Activated CD4-positive, alpha-beta memory T cell treated with anti-CD3 and anti-CD28 coated beads for 36 hours (primary cell): ENCODE data around the gene OR6B2. TPM values are rescaled to one million over a fixed set of nuclear protein-coding genes. Genes with fewer than 3 reads are reported as not detected.

ENCODE experiments used
- CTCF ChIA-PET: fragments of 350-600 bp; sonication (Branson Sonifier 250); formaldehyde crosslinking; loops from one replicate; lab custom pipeline; 2021; ENCODE audit warnings: antibody characterized with exemption, inconsistent platforms; lab: Charles Lee
- POLR2A ChIA-PET: fragments of 350-600 bp; sonication (Branson Sonifier 250); formaldehyde crosslinking; loops from one replicate; lab custom pipeline; 2021; ENCODE audit warnings: antibody characterized with exemption; lab: Charles Lee
- DNase-seq: peaks from one replicate; pipeline ENCODE4 v3.0.0-alpha.2; 2020
- H3K27ac Mint-ChIP-seq: one replicate; pipeline ENCODE4 v1.8.0; 2021; ENCODE audit warnings: mixed read lengths
- H3K27me3 Mint-ChIP-seq: one replicate; pipeline ENCODE4 v1.8.0; 2021; ENCODE audit warnings: mixed read lengths
- H3K36me3 Mint-ChIP-seq: one replicate; pipeline ENCODE4 v1.8.0; 2021; ENCODE audit warnings: mixed read lengths
- H3K4me1 Mint-ChIP-seq: one replicate; pipeline ENCODE4 v1.8.0; 2021; ENCODE audit warnings: low read depth, mixed read lengths
- H3K4me3 Mint-ChIP-seq: one replicate; pipeline ENCODE4 v1.8.0; 2021; ENCODE audit warnings: mild to moderate bottlenecking, mixed read lengths
- H3K9me3 Mint-ChIP-seq: one replicate; pipeline ENCODE4 v1.8.0; 2021; ENCODE audit warnings: mixed read lengths
- intact Hi-C: fragments of 100-400 bp; cut with micrococcal nuclease; formaldehyde crosslinking; loops from one replicate; pipeline ENCODE4 v1.15.1; 2023
- total RNA-seq, 2 experiments: library from RNA; stranded (reverse); gene quantifications; one replicate each; pipeline ENCODE4 v1.2.3, GENCODE V29; 2021

OR6B2 gene
- total RNA-seq, 2 experiments from 2014 or later: not detected

- H3K4me3 Mint-ChIP-seq: no peak overlapping the region
- no peaks in the 10 kb centered on the region for H3K27me3 Mint-ChIP-seq
- H3K36me3 Mint-ChIP-seq: peaks cover 25% of the 10 kb centered on the region
- no peak overlapping the region for H3K27ac Mint-ChIP-seq
- POLR2A ChIA-PET: no interaction called here
- no peaks in the 10 kb centered on the region for H3K4me1 Mint-ChIP-seq
- no peak for DNase-seq
- CTCF ChIA-PET: interaction anchor here (0.8 to 1.9 kb wide), 4 partner anchors 15 to 58 kb away, joined by 3 to 19 read pairs (median 10); no protein-coding TSS in a partner anchor
- intact Hi-C loops: no loop called here
- no peaks in the 10 kb centered on the region for H3K9me3 Mint-ChIP-seq
Measured at GRCh38 chr2:239993291-239993690, 36.9 kb downstream of the OR6B2 start.

- H3K27me3 Mint-ChIP-seq: no peaks in the 10 kb centered on the region
- H3K4me1 Mint-ChIP-seq: no peaks in the 10 kb centered on the region
- peaks cover 33% of the 10 kb centered on the region for H3K36me3 Mint-ChIP-seq
- CTCF ChIA-PET: interaction anchor here (0.7 to 2.4 kb wide), 16 partner anchors 9 to 798 kb away, joined by 3 to 19 read pairs (median 4); no protein-coding TSS in a partner anchor
- DNase-seq: no peak
- POLR2A ChIA-PET: no interaction called here
- no peak overlapping the region for H3K27ac Mint-ChIP-seq
- no peaks in the 10 kb centered on the region for H3K9me3 Mint-ChIP-seq
- intact Hi-C loops: loop anchor here (2.0 kb wide), 2 partner anchors 57 to 955 kb away; no protein-coding TSS in a partner anchor
- no peak overlapping the region for H3K4me3 Mint-ChIP-seq
Measured at GRCh38 chr2:239991689-239992314, 38.4 kb downstream of the OR6B2 start.

GRCh38 chr2:239990966-239991365 lies 39.3 kb downstream of the OR6B2 start:
- Mint-ChIP-seq H3K36me3 (peaks cover 40% of the 10 kb centered on the region), H3K27me3 (no peaks in the 10 kb centered on the region), H3K4me3 (no peak overlapping the region), H3K9me3 (no peaks in the 10 kb centered on the region), H3K4me1 (no peaks in the 10 kb centered on the region), H3K27ac (no peak overlapping the region)
- intact Hi-C loops: loop anchor here (2.0 kb wide), 2 partner anchors 56 to 954 kb away; no protein-coding TSS in a partner anchor
- ChIA-PET CTCF (interaction anchor here (0.7 to 2.4 kb wide), 6 partner anchors 10 to 797 kb away, joined by 3 to 9 read pairs (median 6); no protein-coding TSS in a partner anchor), POLR2A (no interaction called here)
- DNase-seq: no peak

- H3K4me1 Mint-ChIP-seq: no peaks in the 10 kb centered on the region
- no peak for DNase-seq
- no peaks in the 10 kb centered on the region for H3K27me3 Mint-ChIP-seq
- intact Hi-C loops: no loop called here
- peaks cover 48% of the 10 kb centered on the region for H3K36me3 Mint-ChIP-seq
- ChIA-PET POLR2A (no interaction called here), CTCF (no interaction called here)
- no peak overlapping the region for H3K4me3 Mint-ChIP-seq
- H3K9me3 Mint-ChIP-seq: peaks cover 3% of the 10 kb centered on the region
- no peak overlapping the region for H3K27ac Mint-ChIP-seq
Measured at GRCh38 chr2:239985356-239985755, 44.9 kb downstream of the OR6B2 start.

- Mint-ChIP-seq H3K4me3 (no peak overlapping the region), H3K27ac (no peak overlapping the region), H3K9me3 (peaks cover 3% of the 10 kb centered on the region), H3K27me3 (no peaks in the 10 kb centered on the region), H3K4me1 (no peaks in the 10 kb centered on the region), H3K36me3 (peaks cover 43% of the 10 kb centered on the region)
- POLR2A ChIA-PET: no interaction called here
- CTCF ChIA-PET: interaction anchor here (1.5 kb wide), 1 partner anchor 50 kb away, joined by 4 read pairs; no protein-coding TSS in a partner anchor
- no peak for DNase-seq
- intact Hi-C loops: no loop called here
Measured at GRCh38 chr2:239984421-239985194, 45.6 kb downstream of the OR6B2 start.

- H3K4me1 Mint-ChIP-seq: no peaks in the 10 kb centered on the region
- DNase-seq: no peak
- intact Hi-C loops: no loop called here
- CTCF ChIA-PET: interaction anchor here (0.8 to 1.5 kb wide), 2 partner anchors 9 to 48 kb away, joined by 3 to 4 read pairs; no protein-coding TSS in a partner anchor
- peaks cover 3% of the 10 kb centered on the region for H3K9me3 Mint-ChIP-seq
- H3K27me3 Mint-ChIP-seq: no peaks in the 10 kb centered on the region
- no peak overlapping the region for H3K4me3 Mint-ChIP-seq
- H3K27ac Mint-ChIP-seq: no peak overlapping the region
- POLR2A ChIA-PET: no interaction called here
- peaks cover 34% of the 10 kb centered on the region for H3K36me3 Mint-ChIP-seq
Measured at GRCh38 chr2:239983004-239983778, 47.0 kb downstream of the OR6B2 start.

Other genes starting within 250 kb of the OR6B2 start
- gene NDUFA10, start 5.1 kb downstream of the OR6B2 start, total RNA-seq: 100 to 1,000 TPM; 133 to 134 TPM
- gene OR6B3, start 23.1 kb upstream of the OR6B2 start, total RNA-seq: not detected
- 10 to 100 TPM; 85.2 to 99.9 TPM for gene COPS9, start 105.9 kb upstream of the OR6B2 start, total RNA-seq
- gene OTOS, start 110.2 kb upstream of the OR6B2 start, total RNA-seq: not detected